Measurements from ENCODE around the gene SLC25A30. TPM values are rescaled to one million over a fixed set of nuclear protein-coding genes. Genes with fewer than 3 reads are reported as not detected.

Gene SLC25A30
- total and polyA plus RNA-seq, 2 of the 13 experiments (the other 11 are each of a cell fraction or from before 2014, with no cell fraction given): 19.6 to 22.5 TPM

GRCh38 chr13:45433381-45433790, 15.2 kb upstream of the SLC25A30 start (continued):
- TF ChIP-seq REPIN1 (CRISPR knock-in tag; IDR thresholded peaks at IDR 0.05; ENCODE audit: borderline replicate concordance, low read depth) (no peak), HOXA7 (CRISPR knock-in tag; IDR thresholded peaks at IDR 0.05) (no peak), ZNF234 (CRISPR knock-in tag; conservative IDR thresholded peaks at IDR 0.05) (no peak), RNF219 (CRISPR knock-in tag; IDR thresholded peaks at IDR 0.05) (no peak), NAIF1 (CRISPR knock-in tag; IDR thresholded peaks at IDR 0.05; ENCODE audit: borderline replicate concordance) (no peak), EHMT2 (IDR thresholded peaks at IDR 0.05; ENCODE audit: borderline replicate concordance, low read depth, low read length) (no peak), PPARG (CRISPR knock-in tag; conservative IDR thresholded peaks at IDR 0.05) (no peak), ZNF282 (IDR thresholded peaks at IDR 0.05; ENCODE audit: partially characterized antibody) (no peak), FOXP4 (CRISPR knock-in tag; IDR thresholded peaks at IDR 0.05) (0 out of 2 replicates have a peak, but pooled peaks have one; percentile 16), NCOA2 (CRISPR knock-in tag; IDR thresholded peaks at IDR 0.05) (no peak), FOXK1 (CRISPR knock-in tag; IDR thresholded peaks at IDR 0.05; ENCODE audit: borderline replicate concordance, low read depth) (peak; percentile 10; the same call in 1 of the 2 replicates), MTA1 (CRISPR knock-in tag; IDR thresholded peaks at IDR 0.05; ENCODE audit: borderline replicate concordance) (no peak), BATF2 (CRISPR knock-in tag; IDR thresholded peaks at IDR 0.05) (no peak), ATRX (CRISPR knock-in tag; IDR thresholded peaks at IDR 0.05; ENCODE audit: borderline replicate concordance) (no peak), ZBTB43 (CRISPR knock-in tag; conservative IDR thresholded peaks at IDR 0.05) (0 out of 2 replicates have a peak, but pooled peaks have one; percentile 34), RAD21 (CRISPR knock-in tag; IDR thresholded peaks at IDR 0.05) (no peak), DNMT1 (CRISPR knock-in tag; IDR thresholded peaks at IDR 0.05) (no peak), ZBTB1 (CRISPR knock-in tag; IDR thresholded peaks at IDR 0.05; ENCODE audit: borderline replicate concordance) (no peak), ZNF850 (CRISPR knock-in tag; conservative IDR thresholded peaks at IDR 0.05) (no peak), TSC22D2 (CRISPR knock-in tag; IDR thresholded peaks at IDR 0.05; ENCODE audit: borderline replicate concordance) (no peak), HIC2 (CRISPR knock-in tag; IDR thresholded peaks at IDR 0.05; ENCODE audit: low read depth) (no peak), ZNF460 (CRISPR knock-in tag; IDR thresholded peaks at IDR 0.05; ENCODE audit: borderline replicate concordance) (no peak), ZSCAN21 (CRISPR knock-in tag; IDR thresholded peaks at IDR 0.05; ENCODE audit: borderline replicate concordance) (no peak)

Data from HepG2 (cell line).